Prostate gland (tissue), 2 donors: ENCODE measurements around the gene IL21.

Experiments used
- CTCF ChIP-seq, 4 experiments: fragments of 200-600 bp in 2 of 4; fragments of 450-650 bp in 2 of 4; sonication (generic) in 2 of 4; IDR thresholded peaks; 1 replicate in 3 of 4; 2 replicates in 1 of 4; pipeline ENCODE4 v1.5.1; 2016 to 2019; ENCODE audit warnings: antibody characterized with exemption in 4 of 4, mild to moderate bottlenecking in 2 of 4, moderate library complexity in 2 of 4
- POLR2A ChIP-seq: fragments of 450-650 bp; IDR thresholded peaks from one replicate; pipeline ENCODE4 v1.6.1; 2016; ENCODE audit warnings: antibody characterized with exemption, mild to moderate bottlenecking
- POLR2AphosphoS5 ChIP-seq: sonication (generic); formaldehyde crosslinking; IDR thresholded peaks from one replicate; pipeline ENCODE4 v1.6.1; 2017; ENCODE audit warnings: antibody characterized with exemption

- TF ChIP-seq CTCF (IDR thresholded peaks at IDR 0.05), result no peak
- TF ChIP-seq POLR2AphosphoS5, result no peak
- no peak for TF ChIP-seq POLR2A
These were observed 43.1 kb upstream of the IL21 start for GRCh38 chr4:122663814-122664610.
